B cell (primary cell): ENCODE results near the gene SLC6A1. TPM values are rescaled to one million over a fixed set of nuclear protein-coding genes. Genes with fewer than 3 reads are reported as not detected.

Experiments
- ATAC-seq: fragments of 200-7000 bp; cut with Tn5 transposase; one replicate; pipeline ENCODE4 v1.10.0; 2021; ENCODE audit warnings: low read depth, mild to moderate bottlenecking, moderate number of reproducible peaks, moderate library complexity
- CTCF ChIA-PET: fragments of 350-600 bp; sonication (Branson Sonifier 250); formaldehyde crosslinking; loops from one replicate; lab custom pipeline; 2021; ENCODE audit warnings: antibody characterized with exemption, inconsistent platforms; lab: Charles Lee
- POLR2A ChIA-PET: fragments of 350-600 bp; sonication (Branson Sonifier 250); formaldehyde crosslinking; loops from one replicate; lab custom pipeline; 2021; ENCODE audit warnings: antibody characterized with exemption; lab: Charles Lee
- DNase-seq: peaks from one replicate; pipeline ENCODE4 v3.0.0; 2013
- H2AFZ ChIP-seq: 2 replicates; pipeline ENCODE4 v1.6.1; 2012; ENCODE audit warnings: mild to moderate bottlenecking, low read depth, low read length; ENCODE audit not compliant: insufficient read depth, poor library complexity, severe bottlenecking
- H3K27ac ChIP-seq, 2 donors: 1 replicate in 1 of 2; 2 replicates in 1 of 2; pipeline ENCODE4 v1.5.1; 2012 to 2013; ENCODE audit warnings: low read length in 2 of 2, mild to moderate bottlenecking in 2 of 2, moderate library complexity in 1 of 2
- H3K27me3 ChIP-seq, 4 experiments: fragments of 200-600 bp in 1 of 4; sonication (generic) in 1 of 4; replicated peaks in 1 of 4; 1 replicate in 2 of 4; 2 replicates in 2 of 4; pipeline versions ENCODE4 v1.6.1 to v1.7.0; 2013 to 2016; ENCODE audit warnings: low read length in 3 of 4, mild to moderate bottlenecking in 2 of 4, mixed read lengths in 1 of 4, moderate library complexity in 1 of 4; ENCODE audit not compliant: insufficient read depth in 4 of 4, control insufficient read depth in 3 of 4; ENCODE audit errors: control extremely low read depth in 1 of 4
- H3K36me3 ChIP-seq, 2 experiments: replicated peaks in 1 of 2; 1 replicate in 1 of 2; 2 replicates in 1 of 2; pipeline versions ENCODE4 v1.6.1 to v1.7.1; 2013; ENCODE audit warnings: low read length in 1 of 2; ENCODE audit not compliant: insufficient read depth in 2 of 2, control insufficient read depth in 1 of 2; ENCODE audit errors: control extremely low read depth in 1 of 2, extremely low read depth in 1 of 2
- H3K4me1 ChIP-seq, 2 donors: fragments of 200-600 bp in 1 of 2; sonication (generic) in 1 of 2; 1 replicate in 1 of 2; 2 replicates in 1 of 2; pipeline versions ENCODE4 v1.5.1 to v1.6.1; 2013 to 2017; ENCODE audit warnings: low read length in 2 of 2; ENCODE audit not compliant: control insufficient read depth in 2 of 2, insufficient read depth in 2 of 2
- H3K4me2 ChIP-seq: replicated peaks from 2 replicates; pipeline ENCODE3; 2012; ENCODE audit warnings: mild to moderate bottlenecking, low read depth, low read length; ENCODE audit not compliant: poor library complexity, severe bottlenecking
- H3K4me3 ChIP-seq, 5 experiments: fragments of 200-600 bp in 1 of 5; sonication (generic) in 1 of 5; 1 replicate in 3 of 5; 2 replicates in 2 of 5; pipeline versions ENCODE4 v1.5.1 to v1.7.0; 2011 to 2016; ENCODE audit warnings: low read length in 4 of 5, mild to moderate bottlenecking in 4 of 5, low read depth in 2 of 5, control low read depth in 1 of 5, moderate library complexity in 1 of 5; ENCODE audit not compliant: insufficient read depth in 1 of 5; ENCODE audit errors: control extremely low read depth in 1 of 5, extremely low read depth in 1 of 5
- H3K79me2 ChIP-seq: fragments of 200-600 bp; sonication (generic); one replicate; pipeline ENCODE4 v1.6.0; 2016; ENCODE audit warnings: low read length; ENCODE audit not compliant: control insufficient read depth, insufficient read depth
- H3K9ac ChIP-seq: fragments of 200-600 bp; sonication (generic); 2 replicates; pipeline ENCODE4 v1.6.1; 2017; ENCODE audit warnings: mild to moderate bottlenecking, low read length, moderate library complexity
- H3K9me3 ChIP-seq, 3 donors: one replicate each; pipeline versions ENCODE4 v1.6.1 to v1.7.1; 2013; ENCODE audit warnings: low read length in 2 of 3; ENCODE audit not compliant: control insufficient read depth in 2 of 3, insufficient read depth in 1 of 3; ENCODE audit errors: control extremely low read depth in 1 of 3
- H4K20me1 ChIP-seq: 2 replicates; pipeline ENCODE4 v1.6.0; 2012; ENCODE audit warnings: mild to moderate bottlenecking, low read length; ENCODE audit not compliant: insufficient read depth, control insufficient read depth, poor library complexity, severe bottlenecking
- H3K27ac Mint-ChIP-seq: one replicate; pipeline ENCODE4 v1.8.0; 2021; ENCODE audit warnings: mixed read lengths
- H3K27me3 Mint-ChIP-seq: one replicate; pipeline ENCODE4 v1.8.0; 2021; ENCODE audit warnings: mixed read lengths
- H3K4me1 Mint-ChIP-seq: one replicate; pipeline ENCODE4 v1.8.0; 2021; ENCODE audit warnings: mixed read lengths
- H3K4me3 Mint-ChIP-seq: one replicate; pipeline ENCODE4 v1.8.0; 2021; ENCODE audit warnings: mixed read lengths
- H3K9me3 Mint-ChIP-seq: one replicate; pipeline ENCODE4 v1.8.0; 2022; ENCODE audit warnings: mixed read lengths; ENCODE audit not compliant: insufficient read depth
- EZH2 ChIP-seq: IDR thresholded peaks from 2 replicates; pipeline ENCODE4 v1.6.1; 2012; ENCODE audit warnings: borderline replicate concordance, low read depth, mild to moderate bottlenecking, moderate library complexity, low read length; ENCODE audit not compliant: insufficient read depth, poor library complexity, severe bottlenecking
- WGBS: methylation state at CpG from one replicate; pipeline ENCODE4 v1.1.5; 2013; ENCODE audit warnings: missing lambda C conversion rate; ENCODE audit not compliant: insufficient coverage; 5-methylcytosine and 5-hydroxymethylcytosine counted together
- intact Hi-C: fragments of 100-400 bp; cut with micrococcal nuclease; formaldehyde crosslinking; loops from one replicate; pipeline ENCODE4 v1.10.0; 2022
- polyA plus RNA-seq: library from polyadenylated mRNA; depleted of rRNA; stranded (reverse); fragments of >200 nt; gene quantifications from 2 replicates; pipeline ENCODE4 v1.2.3, GENCODE V29; 2012
- total RNA-seq, 2 donors: library from RNA; stranded (reverse); fragments of 120-200 nt in 1 of 2; gene quantifications; 1 replicate in 1 of 2; 2 replicates in 1 of 2; pipeline versions ENCODE4 v1.2.3 to v1.2.4, GENCODE V29; 2013 to 2022
- TF ChIP-seq, protein P1 (sequence below): fragments of 200-600 bp; IDR thresholded peaks from one replicate; pipeline ENCODE4 v1.8.0; 2022; ENCODE audit warnings: antibody characterized with exemption, mild to moderate bottlenecking

Gene SLC6A1
- total and polyA plus RNA-seq, 2 donors (not counting 1 experiment from before 2014, with no cell fraction given): not detected

DNA sequence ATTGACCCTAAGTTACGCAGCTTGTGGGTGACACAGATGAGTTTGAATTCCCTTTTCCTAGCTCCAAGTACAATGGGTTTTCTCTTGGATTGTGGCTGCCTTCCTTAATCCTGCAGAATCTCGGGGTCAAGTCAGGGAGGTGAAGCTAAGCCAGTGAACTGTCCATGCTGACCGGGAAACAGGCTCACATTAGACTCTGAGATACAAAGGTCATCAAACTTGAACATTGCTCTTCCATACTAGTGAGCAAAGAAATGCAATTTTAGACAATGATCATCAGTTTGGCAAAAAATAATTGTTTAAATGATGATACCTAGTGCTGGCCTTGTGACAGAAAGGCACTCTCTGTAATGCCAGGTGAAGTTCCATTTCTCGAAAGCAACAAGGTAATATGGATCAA lies 31.6 kb downstream of the SLC6A1 start:
- Histone ChIP-seq H3K27ac (no peak overlapping the region), H3K4me3 (no peak overlapping the region), H2AFZ (no peak overlapping the region), H3K79me2 (no peaks in the 10 kb centered on the region), H3K9me3 (peaks cover 0 to 16% (median 0%) of the 10 kb centered on the region in 3 donors), H3K9ac (no peak overlapping the region), H3K36me3 (no peaks in the 10 kb centered on the region), H3K4me2 (no peak overlapping the region), H3K4me1 (no peaks in the 10 kb centered on the region), H3K27me3 (no peaks in the 10 kb centered on the region), H4K20me1 (no peaks in the 10 kb centered on the region)
- no peak for ATAC-seq
- CTCF ChIA-PET: no interaction called here
- WGBS: 100% methylated on average over 1 of the region's 4 CpGs
- no peak for DNase-seq
- intact Hi-C loops: no loop called here
- H3K4me1 Mint-ChIP-seq: no peaks in the 10 kb centered on the region
- H3K27me3 Mint-ChIP-seq: peaks cover 22% of the 10 kb centered on the region
- POLR2A ChIA-PET: no interaction called here
- H3K4me3 Mint-ChIP-seq: no peak overlapping the region
- H3K27ac Mint-ChIP-seq: no peak overlapping the region
- TF ChIP-seq, protein P1, sequence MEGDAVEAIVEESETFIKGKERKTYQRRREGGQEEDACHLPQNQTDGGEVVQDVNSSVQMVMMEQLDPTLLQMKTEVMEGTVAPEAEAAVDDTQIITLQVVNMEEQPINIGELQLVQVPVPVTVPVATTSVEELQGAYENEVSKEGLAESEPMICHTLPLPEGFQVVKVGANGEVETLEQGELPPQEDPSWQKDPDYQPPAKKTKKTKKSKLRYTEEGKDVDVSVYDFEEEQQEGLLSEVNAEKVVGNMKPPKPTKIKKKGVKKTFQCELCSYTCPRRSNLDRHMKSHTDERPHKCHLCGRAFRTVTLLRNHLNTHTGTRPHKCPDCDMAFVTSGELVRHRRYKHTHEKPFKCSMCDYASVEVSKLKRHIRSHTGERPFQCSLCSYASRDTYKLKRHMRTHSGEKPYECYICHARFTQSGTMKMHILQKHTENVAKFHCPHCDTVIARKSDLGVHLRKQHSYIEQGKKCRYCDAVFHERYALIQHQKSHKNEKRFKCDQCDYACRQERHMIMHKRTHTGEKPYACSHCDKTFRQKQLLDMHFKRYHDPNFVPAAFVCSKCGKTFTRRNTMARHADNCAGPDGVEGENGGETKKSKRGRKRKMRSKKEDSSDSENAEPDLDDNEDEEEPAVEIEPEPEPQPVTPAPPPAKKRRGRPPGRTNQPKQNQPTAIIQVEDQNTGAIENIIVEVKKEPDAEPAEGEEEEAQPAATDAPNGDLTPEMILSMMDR: no peak
- no peak for TF ChIP-seq EZH2
- peaks cover 3% of the 10 kb centered on the region for H3K9me3 Mint-ChIP-seq

DNA sequence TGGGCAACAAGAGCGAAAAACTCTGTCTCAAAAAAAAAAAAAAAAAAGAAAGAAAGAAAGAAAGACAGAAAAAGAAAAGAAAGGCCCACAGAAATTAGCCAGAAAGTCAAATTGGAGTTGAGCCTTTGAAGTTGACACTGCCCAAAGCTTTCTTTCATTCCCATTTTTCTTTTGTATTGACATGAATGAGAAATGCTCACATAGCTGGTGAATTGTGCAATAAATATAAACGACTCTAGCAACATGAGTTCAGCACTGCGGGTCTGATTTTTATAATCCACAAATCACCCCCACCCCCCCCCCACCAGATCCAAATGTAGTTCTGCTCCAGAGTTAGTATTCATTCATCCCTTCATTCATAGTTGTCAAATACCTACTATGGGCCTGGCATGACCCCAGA lies 37.4 kb downstream of the SLC6A1 start:
- H4K20me1 ChIP-seq: no peaks in the 10 kb centered on the region
- no peaks in the 10 kb centered on the region for H3K4me1 ChIP-seq
- 80% methylated on average over 2 of the region's 3 CpGs for WGBS
- H3K27me3 ChIP-seq: peaks cover 0 to 8% (median 0%) of the 10 kb centered on the region in 4 experiments
- H2AFZ ChIP-seq: no peak overlapping the region
- ATAC-seq: no peak
- intact Hi-C loops: no loop called here
- Mint-ChIP-seq H3K4me1 (no peaks in the 10 kb centered on the region), H3K27me3 (peaks cover 27% of the 10 kb centered on the region), H3K27ac (no peak overlapping the region), H3K9me3 (peaks cover 3% of the 10 kb centered on the region), H3K4me3 (no peak overlapping the region)
- H3K79me2 ChIP-seq: no peaks in the 10 kb centered on the region
- H3K4me2 ChIP-seq: no peak overlapping the region
- H3K27ac ChIP-seq: no peak overlapping the region
- no peak for TF ChIP-seq EZH2
- TF ChIP-seq, protein P1: no peak
- no peak for DNase-seq
- CTCF ChIA-PET: no interaction called here
- peaks cover 0 to 16% (median 0%) of the 10 kb centered on the region in 3 donors for H3K9me3 ChIP-seq
- H3K4me3 ChIP-seq: no peak overlapping the region
- POLR2A ChIA-PET: no interaction called here
- H3K9ac ChIP-seq: no peak overlapping the region
- no peaks in the 10 kb centered on the region for H3K36me3 ChIP-seq
